ENCODE measurements around the gene C6orf120.

The C6orf120 gene

GRCh38 chr6:169666441-169666840 is 35.5 kb upstream of the C6orf120 start:
- H3K36me3 ChIP-seq (replicated peaks; ENCODE audit: insufficient read depth, low read length): no peaks in the 10 kb centered on the region
- no peaks in the 10 kb centered on the region for H3F3A ChIP-seq (ENCODE audit: insufficient read depth, low read length)
- no peaks in the 10 kb centered on the region for H3K9me2 ChIP-seq (replicated peaks; ENCODE audit: insufficient read depth, low read length)
- no peak overlapping the region for H3K9ac ChIP-seq (ENCODE audit: low read length)
- no peak for DNase-seq
- H2AFZ ChIP-seq (ENCODE audit: low read length): no peak overlapping the region
- no peaks in the 10 kb centered on the region for H3K27me3 ChIP-seq (replicated peaks; ENCODE audit: insufficient read depth, low read length)
- TF ChIP-seq EZH2 (optimal IDR thresholded peaks at IDR 0.05; ENCODE audit: low read depth, low read length) (no peak), CTCF (IDR thresholded peaks at IDR 0.05; ENCODE audit: low read length) (no peak), EZH2phosphoT487 (IDR thresholded peaks at IDR 0.05; ENCODE audit: low read length) (no peak)
- no peak overlapping the region for H3K4me3 ChIP-seq (ENCODE audit: low read length)
- H3K9me3 ChIP-seq (replicated peaks; ENCODE audit: insufficient read depth, low read length): no peaks in the 10 kb centered on the region
- H4K20me1 ChIP-seq (ENCODE audit: insufficient read depth, low read length): no peaks in the 10 kb centered on the region
- no peaks in the 10 kb centered on the region for H3K79me2 ChIP-seq (ENCODE audit: low read length)
- H3K4me2 ChIP-seq (ENCODE audit: low read depth, low read length): no peak overlapping the region
- H3K27ac ChIP-seq (ENCODE audit: low read length): no peak overlapping the region
- no peaks in the 10 kb centered on the region for H3K4me1 ChIP-seq (ENCODE audit: low read length)

GRCh38 chr6:169667716-169668115 is 34.2 kb upstream of the C6orf120 start:
- Histone ChIP-seq H3K4me1 (ENCODE audit: low read length) (no peaks in the 10 kb centered on the region), H3K27ac (ENCODE audit: low read length) (no peak overlapping the region), H3K4me2 (ENCODE audit: low read depth, low read length) (no peak overlapping the region), H3K79me2 (ENCODE audit: low read length) (no peaks in the 10 kb centered on the region), H3K36me3 (replicated peaks; ENCODE audit: insufficient read depth, low read length) (no peaks in the 10 kb centered on the region), H4K20me1 (ENCODE audit: insufficient read depth, low read length) (no peaks in the 10 kb centered on the region), H3K9me2 (replicated peaks; ENCODE audit: insufficient read depth, low read length) (no peaks in the 10 kb centered on the region), H3K9ac (ENCODE audit: low read length) (no peak overlapping the region), H3K4me3 (ENCODE audit: low read length) (no peak overlapping the region), H3K27me3 (replicated peaks; ENCODE audit: insufficient read depth, low read length) (no peaks in the 10 kb centered on the region), H2AFZ (ENCODE audit: low read length) (no peak overlapping the region), H3F3A (ENCODE audit: insufficient read depth, low read length) (no peaks in the 10 kb centered on the region), H3K9me3 (replicated peaks; ENCODE audit: insufficient read depth, low read length) (no peaks in the 10 kb centered on the region)
- no peak for TF ChIP-seq EZH2phosphoT487 (IDR thresholded peaks at IDR 0.05; ENCODE audit: low read length)
- no peak for TF ChIP-seq EZH2 (optimal IDR thresholded peaks at IDR 0.05; ENCODE audit: low read depth, low read length)
- no peak for TF ChIP-seq CTCF (IDR thresholded peaks at IDR 0.05; ENCODE audit: low read length)
- DNase-seq: no peak

GRCh38 chr6:169668203-169668847 is 33.6 kb upstream of the C6orf120 start:
- Histone ChIP-seq H3K4me1 (ENCODE audit: low read length) (no peaks in the 10 kb centered on the region), H3K9ac (ENCODE audit: low read length) (no peak overlapping the region), H3K9me2 (replicated peaks; ENCODE audit: insufficient read depth, low read length) (no peaks in the 10 kb centered on the region), H4K20me1 (ENCODE audit: insufficient read depth, low read length) (no peaks in the 10 kb centered on the region), H3K4me2 (ENCODE audit: low read depth, low read length) (no peak overlapping the region), H3K27me3 (replicated peaks; ENCODE audit: insufficient read depth, low read length) (no peaks in the 10 kb centered on the region), H3K27ac (ENCODE audit: low read length) (no peak overlapping the region), H3K79me2 (ENCODE audit: low read length) (no peaks in the 10 kb centered on the region), H2AFZ (ENCODE audit: low read length) (no peak overlapping the region), H3K9me3 (replicated peaks; ENCODE audit: insufficient read depth, low read length) (no peaks in the 10 kb centered on the region), H3K4me3 (ENCODE audit: low read length) (no peak overlapping the region), H3F3A (ENCODE audit: insufficient read depth, low read length) (no peaks in the 10 kb centered on the region), H3K36me3 (replicated peaks; ENCODE audit: insufficient read depth, low read length) (no peaks in the 10 kb centered on the region)
- DNase-seq: no peak
- TF ChIP-seq CTCF (IDR thresholded peaks at IDR 0.05; ENCODE audit: low read length): no peak
- no peak for TF ChIP-seq EZH2 (optimal IDR thresholded peaks at IDR 0.05; ENCODE audit: low read depth, low read length)
- TF ChIP-seq EZH2phosphoT487 (IDR thresholded peaks at IDR 0.05; ENCODE audit: low read length): no peak

Data from MM.1S (cell line).